Mesenchymal stem cell (in vitro differentiated cells and primary cell): Measurements from ENCODE around the gene SUGCT.

ENCODE experiments used
- DNase-seq: peaks from one replicate; pipeline ENCODE4 v3.0.0-alpha.2; 2013
- H2AFZ ChIP-seq: one replicate; pipeline ENCODE4 v1.6.1; 2013; ENCODE audit warnings: low read depth, mild to moderate bottlenecking, control low read depth, inconsistent platforms, low read length, moderate library complexity
- H2AK5ac ChIP-seq: 2 replicates; pipeline ENCODE4 v1.6.1; 2013; ENCODE audit warnings: low read length, moderate library complexity, mild to moderate bottlenecking, inconsistent platforms; ENCODE audit not compliant: severe bottlenecking
- H2BK120ac ChIP-seq: one replicate; pipeline ENCODE4 v1.6.1; 2013; ENCODE audit warnings: low read depth, mild to moderate bottlenecking, inconsistent platforms, low read length, moderate library complexity
- H2BK12ac ChIP-seq, 2 experiments: one replicate each; pipeline ENCODE4 v1.6.1; 2013; ENCODE audit warnings: inconsistent platforms in 2 of 2, low read length in 2 of 2, mild to moderate bottlenecking in 2 of 2, moderate library complexity in 2 of 2, control low read depth in 1 of 2
- H2BK15ac ChIP-seq: one replicate; pipeline ENCODE4 v1.6.1; 2013; ENCODE audit warnings: mild to moderate bottlenecking, low read depth, inconsistent platforms; ENCODE audit not compliant: poor library complexity, severe bottlenecking
- H2BK5ac ChIP-seq: 2 replicates; pipeline ENCODE4 v1.6.1; 2013; ENCODE audit warnings: low read depth, mild to moderate bottlenecking, low read length, control low read depth, inconsistent platforms; ENCODE audit not compliant: poor library complexity, severe bottlenecking
- H3K14ac ChIP-seq, 2 experiments: one replicate each; pipeline ENCODE4 v1.6.1; 2013; ENCODE audit warnings: inconsistent platforms in 2 of 2, low read length in 2 of 2, control low read depth in 1 of 2, mild to moderate bottlenecking in 1 of 2, moderate library complexity in 1 of 2
- H3K18ac ChIP-seq, 2 experiments: one replicate each; pipeline ENCODE4 v1.6.1; 2013; ENCODE audit warnings: inconsistent platforms in 2 of 2, low read length in 2 of 2, control low read depth in 1 of 2, low read depth in 1 of 2, mild to moderate bottlenecking in 1 of 2
- H3K23ac ChIP-seq, 2 experiments: one replicate each; pipeline ENCODE4 v1.6.1; 2013; ENCODE audit warnings: inconsistent platforms in 2 of 2, low read length in 2 of 2, mild to moderate bottlenecking in 2 of 2, moderate library complexity in 2 of 2, control low read depth in 1 of 2
- H3K27ac ChIP-seq: 2 replicates; pipeline ENCODE4 v1.5.1; 2013; ENCODE audit warnings: mild to moderate bottlenecking, moderate library complexity, low read length, control low read depth, inconsistent platforms; ENCODE audit not compliant: poor library complexity, severe bottlenecking
- H3K27me3 ChIP-seq, 2 experiments: 2 replicates each; pipeline versions ENCODE4 v1.6.1 to v1.7.0; 2013; ENCODE audit warnings: low read length in 2 of 2, mild to moderate bottlenecking in 2 of 2, moderate library complexity in 2 of 2, control low read depth in 1 of 2, inconsistent platforms in 1 of 2; ENCODE audit not compliant: control insufficient read depth in 1 of 2, insufficient read depth in 1 of 2
- H3K36me3 ChIP-seq, 2 experiments: 2 replicates each; pipeline versions ENCODE4 v1.6.1 to v1.7.0; 2013; ENCODE audit warnings: low read length in 2 of 2, control low read depth in 1 of 2, inconsistent platforms in 1 of 2, low read depth in 1 of 2, mild to moderate bottlenecking in 1 of 2; ENCODE audit not compliant: insufficient read depth in 2 of 2, control insufficient read depth in 1 of 2
- H3K4ac ChIP-seq, 2 experiments: one replicate each; pipeline ENCODE4 v1.6.1; 2013; ENCODE audit warnings: inconsistent platforms in 2 of 2, low read length in 2 of 2, mild to moderate bottlenecking in 2 of 2, moderate library complexity in 2 of 2, control low read depth in 1 of 2, low read depth in 1 of 2
- H3K4me1 ChIP-seq: 2 replicates; pipeline ENCODE4 v1.6.1; 2013; ENCODE audit warnings: low read depth, low read length, control low read depth; ENCODE audit not compliant: control insufficient read depth, insufficient read depth
- H3K4me2 ChIP-seq: 2 replicates; pipeline ENCODE4 v1.6.1; 2013; ENCODE audit warnings: low read length, mild to moderate bottlenecking, inconsistent platforms; ENCODE audit not compliant: poor library complexity, severe bottlenecking
- H3K4me3 ChIP-seq, 2 experiments: 2 replicates each; pipeline versions ENCODE4 v1.5.1 to v1.7.0; 2013; ENCODE audit warnings: low read length in 2 of 2, mild to moderate bottlenecking in 2 of 2, control low read depth in 1 of 2, low read depth in 1 of 2; ENCODE audit not compliant: insufficient read depth in 1 of 2
- H3K79me1 ChIP-seq: replicated peaks from 2 replicates; pipeline ENCODE4 v1.6.1; 2013; ENCODE audit warnings: mild to moderate bottlenecking, control low read depth, low read length, inconsistent platforms; ENCODE audit not compliant: poor library complexity, severe bottlenecking
- H3K9ac ChIP-seq: 2 replicates; pipeline ENCODE4 v1.7.0; 2013; ENCODE audit warnings: mild to moderate bottlenecking, low read length, moderate library complexity
- H3K9me3 ChIP-seq: 2 replicates; pipeline ENCODE4 v1.7.0; 2013; ENCODE audit warnings: mild to moderate bottlenecking, low read length; ENCODE audit not compliant: control insufficient read depth
- H4K8ac ChIP-seq: one replicate; pipeline ENCODE4 v1.6.1; 2013; ENCODE audit warnings: inconsistent platforms, mild to moderate bottlenecking, low read length, moderate library complexity
- H4K91ac ChIP-seq: one replicate; pipeline ENCODE4 v1.6.1; 2013; ENCODE audit warnings: mild to moderate bottlenecking, low read length, inconsistent platforms
- WGBS: methylation state at CpG from one replicate; pipeline ENCODE4 v1.1.7; 2013; ENCODE audit warnings: mixed read lengths; 5-methylcytosine and 5-hydroxymethylcytosine counted together

SUGCT gene

GRCh38 chr7:40299097-40299496 lies 164.3 kb downstream of the SUGCT start:
- Histone ChIP-seq H3K4me1 (peaks cover 2% of the 10 kb centered on the region), H3K9ac (no peak overlapping the region), H4K8ac (no peak overlapping the region), H2BK12ac (no peak overlapping the region), H2BK15ac (no peak overlapping the region), H2AK5ac (no peak overlapping the region), H3K4ac (no peak overlapping the region), H3K14ac (no peak overlapping the region), H3K23ac (no peak overlapping the region), H3K18ac (no peak overlapping the region), H3K27me3 (no peaks in the 10 kb centered on the region), H3K9me3 (no peaks in the 10 kb centered on the region), H3K4me2 (no peak overlapping the region), H2BK120ac (no peak overlapping the region), H4K91ac (no peak overlapping the region), H3K79me1 (no peaks in the 10 kb centered on the region), H3K4me3 (no peak overlapping the region), H3K27ac (peak overlapping the region; percentile 85), H2BK5ac (peak overlapping the region; percentile 15), H3K36me3 (no peaks in the 10 kb centered on the region), H2AFZ (no peak overlapping the region)
- WGBS: 2% methylated on average over 4 of the region's 4 CpGs
- peak; percentile 90 for DNase-seq

GRCh38 chr7:40300146-40300670 lies 165.4 kb downstream of the SUGCT start:
- Histone ChIP-seq H3K79me1 (no peaks in the 10 kb centered on the region), H3K23ac (no peak overlapping the region), H3K14ac (no peak overlapping the region), H3K27me3 (no peaks in the 10 kb centered on the region), H3K4ac (no peak overlapping the region), H2BK120ac (no peak overlapping the region), H4K8ac (no peak overlapping the region), H2BK5ac (no peak overlapping the region), H2BK12ac (no peak overlapping the region), H3K36me3 (no peaks in the 10 kb centered on the region), H3K18ac (no peak overlapping the region), H3K4me3 (no peak overlapping the region), H3K9me3 (no peaks in the 10 kb centered on the region), H3K4me1 (peaks cover 2% of the 10 kb centered on the region), H2BK15ac (no peak overlapping the region), H3K27ac (no peak overlapping the region), H2AFZ (no peak overlapping the region), H4K91ac (no peak overlapping the region), H2AK5ac (peak overlapping the region; percentile 50), H3K9ac (no peak overlapping the region), H3K4me2 (no peak overlapping the region)
- no peak for DNase-seq
- 100% methylated on average over 3 of the region's 3 CpGs for WGBS

- no peaks in the 10 kb centered on the region for H3K36me3 ChIP-seq
- H3K4me1 ChIP-seq: peaks cover 2% of the 10 kb centered on the region
- no peak overlapping the region for H4K8ac ChIP-seq
- H3K27me3 ChIP-seq: no peaks in the 10 kb centered on the region
- DNase-seq: no peak
- H2AFZ ChIP-seq: no peak overlapping the region
- H3K4ac ChIP-seq: no peak overlapping the region
- no peak overlapping the region for H2BK15ac ChIP-seq
- H3K27ac ChIP-seq: peak overlapping the region; percentile 93
- WGBS: 96% methylated on average over 1 of the region's 1 CpG
- peak overlapping the region; percentile 19 for H2BK5ac ChIP-seq
- no peak overlapping the region for H2BK120ac ChIP-seq
- H3K18ac ChIP-seq: no peak overlapping the region
- no peak overlapping the region for H4K91ac ChIP-seq
- no peaks in the 10 kb centered on the region for H3K9me3 ChIP-seq
- H3K79me1 ChIP-seq: no peaks in the 10 kb centered on the region
- H3K23ac ChIP-seq: no peak overlapping the region
- H2AK5ac ChIP-seq: peak overlapping the region; percentile 63
- H3K4me3 ChIP-seq: no peak overlapping the region
- no peak overlapping the region for H3K4me2 ChIP-seq
- H2BK12ac ChIP-seq: peak overlapping the region in 1 of 2 experiments; percentile 63
- no peak overlapping the region for H3K14ac ChIP-seq
- H3K9ac ChIP-seq: no peak overlapping the region
Measured at GRCh38 chr7:40301486-40302068, 166.8 kb downstream of the SUGCT start.

GRCh38 chr7:40303996-40304395 lies 169.2 kb downstream of the SUGCT start:
- H4K91ac ChIP-seq: no peak overlapping the region
- peak overlapping the region; percentile 61 for H2AK5ac ChIP-seq
- no peak for DNase-seq
- H2BK12ac ChIP-seq: no peak overlapping the region
- peaks cover 2% of the 10 kb centered on the region for H3K4me1 ChIP-seq
- no peaks in the 10 kb centered on the region for H3K27me3 ChIP-seq
- H4K8ac ChIP-seq: no peak overlapping the region
- 100% methylated on average over 1 of the region's 2 CpGs for WGBS
- H3K27ac ChIP-seq: peak overlapping the region; percentile 40
- no peak overlapping the region for H3K4me3 ChIP-seq
- H3K4me2 ChIP-seq: no peak overlapping the region
- no peaks in the 10 kb centered on the region for H3K36me3 ChIP-seq
- H2AFZ ChIP-seq: no peak overlapping the region
- no peak overlapping the region for H2BK15ac ChIP-seq
- no peak overlapping the region for H3K9ac ChIP-seq
- no peaks in the 10 kb centered on the region for H3K79me1 ChIP-seq
- H3K9me3 ChIP-seq: no peaks in the 10 kb centered on the region
- H3K14ac ChIP-seq: no peak overlapping the region
- no peak overlapping the region for H2BK120ac ChIP-seq
- no peak overlapping the region for H3K23ac ChIP-seq
- H2BK5ac ChIP-seq: no peak overlapping the region
- no peak overlapping the region for H3K18ac ChIP-seq
- no peak overlapping the region for H3K4ac ChIP-seq
